HepG2 (cell line): ENCODE data around the gene ADCY1. TPM values are rescaled to one million over a fixed set of nuclear protein-coding genes. Genes with fewer than 3 reads are reported as not detected.

Source experiments
- ATAC-seq: fragments of 200-7000 bp; cut with Tn5 transposase; 3 replicates; pipeline ENCODE4 v1.9.1; 2020; ENCODE audit warnings: mild to moderate bottlenecking, moderate library complexity
- BruUV-seq: library from RNA; stranded (reverse); fragments of 400-500 nt; replicated peaks from 2 replicates; lab custom pipeline; 2021; lab: Mats Ljungman, UMichigan
- CTCF ChIA-PET: fragments of 300-600 bp; formaldehyde crosslinking; extraction: SDS; loops from one replicate; lab custom pipeline; 2021; ENCODE audit warnings: low total read pairs, inconsistent platforms, low intra/inter-chr PET ratio; lab: Yijun Ruan, JAX
- POLR2A ChIA-PET: fragments of 350-600 bp; sonication (Branson Sonifier 250); formaldehyde crosslinking; loops from one replicate; lab custom pipeline; 2020; ENCODE audit warnings: antibody characterized with exemption, inconsistent platforms; lab: Yijun Ruan, JAX
- DNase-seq: peaks from one replicate; pipeline ENCODE4 v3.0.0-alpha.2; 2015; ENCODE audit warnings: low spot score
- FAIRE-seq: peaks from 3 replicates; lab custom pipeline; 2011; peaks lifted over from hg19 to GRCh38; lab: Jason Lieb, UNC
- H2AFZ ChIP-seq: one replicate; pipeline ENCODE4 v1.6.1; 2011; ENCODE audit warnings: low read length, inconsistent platforms
- H3K27ac ChIP-seq: fragments of 300-600 bp; 3 replicates; pipeline ENCODE4 v1.8.0; 2011; ENCODE audit warnings: mixed run types, mild to moderate bottlenecking, mixed read lengths, low read length, inconsistent platforms; ENCODE audit not compliant: insufficient read depth; ENCODE audit errors: extremely low read length
- H3K27me3 ChIP-seq, 2 experiments: fragments of 200-600 bp in 1 of 2; 2 replicates in 1 of 2; 3 replicates in 1 of 2; pipeline versions ENCODE4 v1.6.0 to v1.8.0; 2011; ENCODE audit warnings: low read length in 2 of 2, mild to moderate bottlenecking in 2 of 2, moderate library complexity in 2 of 2, inconsistent platforms in 1 of 2; ENCODE audit not compliant: insufficient read depth in 2 of 2, control insufficient read depth in 1 of 2
- H3K36me3 ChIP-seq, 2 experiments: fragments of 200-600 bp in 1 of 2; replicated peaks in 1 of 2; 2 replicates in 1 of 2; 3 replicates in 1 of 2; pipeline versions ENCODE4 v1.5.1 to v1.8.0; 2011; ENCODE audit warnings: low read length in 2 of 2, inconsistent platforms in 1 of 2; ENCODE audit not compliant: insufficient read depth in 2 of 2, control insufficient read depth in 1 of 2
- H3K4me1 ChIP-seq: 2 replicates; pipeline ENCODE4 v1.5.1; 2012; ENCODE audit warnings: low read length, inconsistent platforms; ENCODE audit not compliant: insufficient read depth
- H3K4me2 ChIP-seq: 2 replicates; pipeline ENCODE4 v1.6.0; 2011; ENCODE audit warnings: low read depth, low read length, inconsistent platforms
- H3K4me3 ChIP-seq, 3 experiments: fragments of 200-600 bp in 1 of 3; sonication (generic), shearing (Covaris generic) in 1 of 3; replicated peaks in 1 of 3; 2 replicates each; pipeline ENCODE4 v1.5.1; 2011 to 2016; ENCODE audit warnings: low read length in 3 of 3, inconsistent platforms in 2 of 3, low read depth in 2 of 3, mild to moderate bottlenecking in 2 of 3, control low read depth in 1 of 3, mixed read lengths in 1 of 3; ENCODE audit not compliant: insufficient read depth in 1 of 3
- H3K79me2 ChIP-seq: one replicate; pipeline ENCODE4 v1.6.1; 2011; ENCODE audit warnings: low read length, inconsistent platforms; ENCODE audit not compliant: insufficient read depth
- H3K9ac ChIP-seq: 2 replicates; pipeline ENCODE4 v1.6.0; 2011; ENCODE audit warnings: mild to moderate bottlenecking, low read depth, low read length, inconsistent platforms; ENCODE audit not compliant: insufficient read depth
- H3K9me3 ChIP-seq: 2 replicates; pipeline ENCODE4 v1.5.1; 2012; ENCODE audit warnings: mild to moderate bottlenecking, low read length
- H4K20me1 ChIP-seq: 2 replicates; pipeline ENCODE4 v1.6.0; 2011; ENCODE audit warnings: inconsistent platforms, mild to moderate bottlenecking, low read length, moderate library complexity; ENCODE audit not compliant: insufficient read depth
- CBX5 ChIP-seq: sonication (generic); formaldehyde crosslinking; IDR thresholded peaks from 2 replicates; pipeline ENCODE4 v1.4.0; 2020; ENCODE audit warnings: missing genetic modification reagents, borderline replicate concordance
- GABPA ChIP-seq, 2 experiments: IDR thresholded peaks; 2 replicates each; pipeline ENCODE4 v1.6.1; 2011 to 2016; ENCODE audit warnings: low read depth in 2 of 2, low read length in 1 of 2, missing biosample characterization in 1 of 2, missing genetic modification characterization in 1 of 2
- MBNL3 ChIP-seq: fragments of 250-450 bp; sonication (Bioruptor Pico); conservative IDR thresholded peaks from 2 replicates; pipeline ENCODE4 v1.8.0; 2022; ENCODE audit warnings: mild to moderate bottlenecking, inconsistent platforms
- MZF1 ChIP-seq: sonication (generic); formaldehyde crosslinking; IDR thresholded peaks from 2 replicates; pipeline ENCODE4 v1.8.1; 2023; ENCODE audit warnings: mild to moderate bottlenecking, missing genetic modification reagents, borderline replicate concordance
- NRL ChIP-seq: sonication (generic); formaldehyde crosslinking; IDR thresholded peaks from 2 replicates; pipeline ENCODE4 v1.5.0; 2020; ENCODE audit warnings: missing genetic modification reagents, mild to moderate bottlenecking, moderate library complexity, borderline replicate concordance
- TMF1 ChIP-seq: sonication (generic); formaldehyde crosslinking; IDR thresholded peaks from 2 replicates; pipeline ENCODE4 v1.8.1; 2022; ENCODE audit warnings: low read depth, missing genetic modification reagents
- ZNF3 ChIP-seq: IDR thresholded peaks from 2 replicates; pipeline ENCODE4 v1.7.0; 2017; ENCODE audit warnings: inconsistent platforms
- ZNF326 ChIP-seq: sonication (generic); formaldehyde crosslinking; IDR thresholded peaks from 2 replicates; pipeline ENCODE4 v1.4.0; 2020; ENCODE audit warnings: missing genetic modification reagents, borderline replicate concordance
- WGBS: methylation state at CpG from one replicate; pipeline ENCODE4 v1.1.6; 2017; ENCODE audit warnings: low lambda C conversion rate; 5-methylcytosine and 5-hydroxymethylcytosine counted together
- in situ Hi-C: cut with HindIII; loops from 2 replicates; pipeline ENCODE4 v1.10.0; 2017; ENCODE audit warnings: low pct_unique_long_range_greater_than_20kb; ENCODE audit not compliant: extremely low pct_ligation_motif_present
- intact Hi-C: fragments of 100-400 bp; cut with micrococcal nuclease; formaldehyde crosslinking; loops from one replicate; pipeline ENCODE4 v1.10.0; 2022; ENCODE audit not compliant: unreplicated experiment
- polyA plus RNA-seq, 8 experiments: library from polyadenylated mRNA; depleted of rRNA in 3 of 8; stranded (reverse) in 7 of 8; unstranded in 1 of 8; fragments of >200 nt; fragmentation: Illumina TruSeq in 4 of 8; extraction: Trizol in 4 of 8; gene quantifications; 2 replicates each; pipeline versions ENCODE4 v1.2.1 to v1.2.3, GENCODE V29; 2011 to 2016; ENCODE audit warnings: low read depth in 4 of 8, missing spikeins in 1 of 8, mixed read lengths in 1 of 8; ENCODE audit not compliant: insufficient read depth in 1 of 8
- total RNA-seq, 5 experiments: library from RNA; depleted of rRNA; stranded (reverse); fragments of >200 nt; fragmentation: Illumina TruSeq; extraction: Trizol; gene quantifications; 2 replicates each; pipeline ENCODE4 v1.2.3, GENCODE V29; 2016; ENCODE audit warnings: low read depth in 1 of 5
- TF ChIP-seq, protein P1 (sequence below): IDR thresholded peaks from 2 replicates; pipeline ENCODE4 v1.6.1; 2016; ENCODE audit warnings: mild to moderate bottlenecking
- TF ChIP-seq, protein P2 (sequence below): sonication (generic); IDR thresholded peaks from 2 replicates; pipeline ENCODE4 v1.6.1; 2016; ENCODE audit warnings: low read depth, borderline replicate concordance

Gene ADCY1
- total and polyA plus RNA-seq, 2 of the 13 experiments (the other 11 are each of a cell fraction or from before 2014, with no cell fraction given) = 0.80 to 1.2 TPM

DNA sequence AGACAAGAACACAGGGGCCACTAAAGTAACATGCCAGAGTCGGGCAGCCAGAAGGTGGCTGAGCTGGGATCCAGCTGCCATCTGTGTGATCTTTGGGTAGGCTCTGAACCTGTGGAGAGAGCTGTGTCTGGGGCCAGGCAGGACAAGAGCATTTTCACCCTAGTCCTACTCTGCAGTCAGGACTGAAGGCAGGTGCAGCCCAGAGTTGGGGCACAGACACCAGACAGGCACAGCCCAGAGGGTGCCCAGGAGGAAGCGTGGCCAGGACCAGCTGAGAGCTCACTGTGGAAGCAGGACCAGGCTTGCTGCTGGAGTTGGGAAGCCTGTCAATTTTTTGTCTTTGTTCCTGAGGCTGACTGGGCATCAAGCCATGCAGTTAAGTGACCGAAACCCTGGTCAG, 113.6 kb downstream of the ADCY1 start:
- Histone ChIP-seq H2AFZ (no peak overlapping the region), H4K20me1 (no peaks in the 10 kb centered on the region), H3K27me3 (no peaks in the 10 kb centered on the region), H3K79me2 (no peaks in the 10 kb centered on the region), H3K4me3 (no peak overlapping the region), H3K36me3 (no peaks in the 10 kb centered on the region), H3K4me1 (peaks cover 41% of the 10 kb centered on the region), H3K9me3 (no peaks in the 10 kb centered on the region), H3K27ac (no peak overlapping the region), H3K9ac (no peak overlapping the region), H3K4me2 (no peak overlapping the region)
- no TSS peak for BruUV-seq
- in situ Hi-C loops = no loop called here
- DNase-seq = no peak
- 100% methylated on average over 2 of the region's 3 CpGs for WGBS
- TF ChIP-seq NRL (CRISPR knock-in tag) = 0 out of 2 replicates have a peak, but pooled peaks have one; percentile 27
- TF ChIP-seq MZF1 (CRISPR knock-in tag) = no peak
- FAIRE-seq = no peak
- intact Hi-C loops = no loop called here
- POLR2A ChIA-PET = no interaction called here
- CTCF ChIA-PET = no interaction called here
- ATAC-seq = no peak

DNA sequence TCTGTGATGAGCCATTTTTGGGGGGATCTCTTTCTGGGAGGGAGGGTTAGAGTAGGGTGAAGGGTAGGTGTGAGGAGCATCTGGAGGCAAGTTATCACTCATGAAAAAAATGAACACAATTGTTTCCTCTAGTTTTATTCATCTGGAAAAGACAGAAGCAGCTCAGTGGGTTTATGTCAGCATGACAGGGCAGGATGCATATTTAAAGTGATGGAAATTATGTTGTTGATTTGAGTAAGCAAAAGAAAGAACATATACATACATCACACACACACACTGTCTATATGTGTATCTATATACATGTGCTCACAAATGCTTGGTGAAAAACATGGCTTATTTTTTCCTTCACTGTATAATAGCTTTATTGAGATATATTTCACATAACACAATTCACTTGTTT, 114.2 kb downstream of the ADCY1 start:
- Histone ChIP-seq H3K79me2 (no peaks in the 10 kb centered on the region), H3K4me1 (peaks cover 41% of the 10 kb centered on the region), H3K36me3 (no peaks in the 10 kb centered on the region), H2AFZ (no peak overlapping the region), H3K9ac (no peak overlapping the region), H4K20me1 (no peaks in the 10 kb centered on the region), H3K27me3 (no peaks in the 10 kb centered on the region), H3K4me2 (no peak overlapping the region), H3K27ac (no peak overlapping the region), H3K4me3 (no peak overlapping the region), H3K9me3 (no peaks in the 10 kb centered on the region)
- intact Hi-C loops = no loop called here
- in situ Hi-C loops = no loop called here
- ATAC-seq (no peak), DNase-seq (no peak), FAIRE-seq (no peak)
- no TSS peak for BruUV-seq
- ChIA-PET CTCF (no interaction called here), POLR2A (no interaction called here)
- TF ChIP-seq CBX5 (CRISPR knock-in tag) = no peak
- no peak for TF ChIP-seq ZNF326 (CRISPR knock-in tag)
- no peak for TF ChIP-seq GABPA (IDR thresholded peaks at IDR 0.05; ENCODE audit: low read depth, low read length)
- TF ChIP-seq GABPA (CRISPR knock-in tag; IDR thresholded peaks at IDR 0.05; ENCODE audit: low read depth) = no peak
- TF ChIP-seq TMF1 (CRISPR knock-in tag) = no peak
- no peak for TF ChIP-seq MBNL3 (CRISPR knock-in tag)
- TF ChIP-seq, protein P1, sequence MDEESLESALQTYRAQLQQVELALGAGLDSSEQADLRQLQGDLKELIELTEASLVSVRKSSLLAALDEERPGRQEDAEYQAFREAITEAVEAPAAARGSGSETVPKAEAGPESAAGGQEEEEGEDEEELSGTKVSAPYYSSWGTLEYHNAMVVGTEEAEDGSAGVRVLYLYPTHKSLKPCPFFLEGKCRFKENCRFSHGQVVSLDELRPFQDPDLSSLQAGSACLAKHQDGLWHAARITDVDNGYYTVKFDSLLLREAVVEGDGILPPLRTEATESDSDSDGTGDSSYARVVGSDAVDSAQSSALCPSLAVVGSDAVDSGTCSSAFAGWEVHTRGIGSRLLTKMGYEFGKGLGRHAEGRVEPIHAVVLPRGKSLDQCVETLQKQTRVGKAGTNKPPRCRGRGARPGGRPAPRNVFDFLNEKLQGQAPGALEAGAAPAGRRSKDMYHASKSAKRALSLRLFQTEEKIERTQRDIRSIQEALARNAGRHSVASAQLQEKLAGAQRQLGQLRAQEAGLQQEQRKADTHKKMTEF (CRISPR knock-in tag) = no peak
- no peak for TF ChIP-seq ZNF3 (CRISPR knock-in tag)
- TF ChIP-seq, protein P2, sequence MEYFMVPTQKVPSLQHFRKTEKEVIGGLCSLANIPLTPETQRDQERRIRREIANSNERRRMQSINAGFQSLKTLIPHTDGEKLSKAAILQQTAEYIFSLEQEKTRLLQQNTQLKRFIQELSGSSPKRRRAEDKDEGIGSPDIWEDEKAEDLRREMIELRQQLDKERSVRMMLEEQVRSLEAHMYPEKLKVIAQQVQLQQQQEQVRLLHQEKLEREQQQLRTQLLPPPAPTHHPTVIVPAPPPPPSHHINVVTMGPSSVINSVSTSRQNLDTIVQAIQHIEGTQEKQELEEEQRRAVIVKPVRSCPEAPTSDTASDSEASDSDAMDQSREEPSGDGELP = no peak
